ENCODE measurements around the gene PIH1D2.
"Not testable (repeated sequence)": the region's sequence is repeated elsewhere in the genome, so short reads cannot be mapped to it uniquely, and the experiment has no call there.

DNA sequence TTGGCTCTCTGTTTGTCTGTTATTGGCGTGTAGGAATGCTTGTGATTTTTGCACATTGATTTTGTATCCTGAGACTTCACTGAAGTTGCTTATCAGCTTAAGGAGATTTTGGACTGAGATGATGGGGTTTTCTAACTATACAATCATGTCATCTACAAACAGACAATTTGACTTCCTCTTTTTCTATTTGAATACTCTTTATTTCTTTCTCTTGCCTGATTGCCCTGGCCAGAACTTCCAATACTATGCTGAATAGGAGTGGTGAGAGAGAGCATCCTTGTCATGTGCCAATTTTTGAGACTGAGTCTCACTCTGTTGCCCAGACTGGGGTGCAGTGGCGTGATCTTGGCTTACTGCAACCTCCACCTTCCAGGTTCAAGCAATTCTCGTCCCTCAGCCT is 25.6 kb downstream of the PIH1D2 start:
- TF ChIP-seq, protein P1, sequence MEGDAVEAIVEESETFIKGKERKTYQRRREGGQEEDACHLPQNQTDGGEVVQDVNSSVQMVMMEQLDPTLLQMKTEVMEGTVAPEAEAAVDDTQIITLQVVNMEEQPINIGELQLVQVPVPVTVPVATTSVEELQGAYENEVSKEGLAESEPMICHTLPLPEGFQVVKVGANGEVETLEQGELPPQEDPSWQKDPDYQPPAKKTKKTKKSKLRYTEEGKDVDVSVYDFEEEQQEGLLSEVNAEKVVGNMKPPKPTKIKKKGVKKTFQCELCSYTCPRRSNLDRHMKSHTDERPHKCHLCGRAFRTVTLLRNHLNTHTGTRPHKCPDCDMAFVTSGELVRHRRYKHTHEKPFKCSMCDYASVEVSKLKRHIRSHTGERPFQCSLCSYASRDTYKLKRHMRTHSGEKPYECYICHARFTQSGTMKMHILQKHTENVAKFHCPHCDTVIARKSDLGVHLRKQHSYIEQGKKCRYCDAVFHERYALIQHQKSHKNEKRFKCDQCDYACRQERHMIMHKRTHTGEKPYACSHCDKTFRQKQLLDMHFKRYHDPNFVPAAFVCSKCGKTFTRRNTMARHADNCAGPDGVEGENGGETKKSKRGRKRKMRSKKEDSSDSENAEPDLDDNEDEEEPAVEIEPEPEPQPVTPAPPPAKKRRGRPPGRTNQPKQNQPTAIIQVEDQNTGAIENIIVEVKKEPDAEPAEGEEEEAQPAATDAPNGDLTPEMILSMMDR (IDR thresholded peaks at IDR 0.05; ENCODE audit: extremely low read depth in 1 of 2, insufficient read depth in 1 of 2, low read depth in 1 of 2, low read length in 2 of 2): not testable (repeated sequence)
- not testable (repeated sequence) for TF ChIP-seq EZH2 (IDR thresholded peaks at IDR 0.05; ENCODE audit: borderline replicate concordance, low read depth, low read length, severe bottlenecking); POLR2A (IDR thresholded peaks at IDR 0.05; ENCODE audit: low read depth, low read length); POLR2AphosphoS5 (IDR thresholded peaks at IDR 0.05; ENCODE audit: insufficient read depth, low read depth, low read length)

Data from endothelial cell of umbilical vein (primary cell).